H1 (cell line): ENCODE data around the gene CPA3. TPM values are rescaled to one million over a fixed set of nuclear protein-coding genes. Genes with fewer than 3 reads are reported as not detected.
A peak's percentile ranks its signal among the peaks of the same experiment; 100 is the strongest.

Source experiments
- CTCF ChIA-PET: fragments of 300-600 bp; sonication (Branson Sonifier 250); formaldehyde crosslinking; loops from one replicate; lab custom pipeline; 2021; ENCODE audit not compliant: partially characterized antibody; lab: Charles Lee
- POLR2A ChIA-PET: fragments of 300-600 bp; sonication (Branson Sonifier 250); formaldehyde crosslinking; loops from one replicate; lab custom pipeline; 2021; ENCODE audit warnings: inconsistent platforms; ENCODE audit not compliant: partially characterized antibody; lab: Charles Lee
- DNase-seq, 2 experiments: peaks; one replicate each; pipeline versions ENCODE4 v3.0.0 to v3.0.0-alpha.2; 2010 to 2022; ENCODE audit warnings: low spot score in 2 of 2, low read depth in 1 of 2, mixed read lengths in 1 of 2
- FAIRE-seq: peaks from 2 replicates; lab custom pipeline; 2011; peaks lifted over from hg19 to GRCh38; lab: Jason Lieb, UNC
- H2AFZ ChIP-seq: 2 replicates; pipeline ENCODE4 v1.8.1; 2012; ENCODE audit warnings: low read length, inconsistent platforms
- H2AK5ac ChIP-seq: 2 replicates; pipeline ENCODE4 v1.6.1; 2013; ENCODE audit warnings: low read depth, low read length
- H2BK120ac ChIP-seq: replicated peaks from 2 replicates; pipeline ENCODE3; 2013; ENCODE audit warnings: low read depth, low read length, inconsistent platforms
- H2BK12ac ChIP-seq: 2 replicates; pipeline ENCODE4 v1.6.1; 2013; ENCODE audit warnings: low read depth, low read length
- H2BK15ac ChIP-seq: 2 replicates; pipeline ENCODE4 v1.6.1; 2013; ENCODE audit warnings: low read length
- H2BK20ac ChIP-seq: 2 replicates; pipeline ENCODE4 v1.6.1; 2013; ENCODE audit warnings: low read length
- H2BK5ac ChIP-seq: 2 replicates; pipeline ENCODE4 v1.6.1; 2013; ENCODE audit warnings: low read depth, low read length
- H3K14ac ChIP-seq: 2 replicates; pipeline ENCODE4 v1.6.1; 2013; ENCODE audit warnings: inconsistent platforms; ENCODE audit not compliant: insufficient read length
- H3K18ac ChIP-seq: 2 replicates; pipeline ENCODE4 v1.6.1; 2013; ENCODE audit warnings: low read length; ENCODE audit errors: extremely low read depth
- H3K23ac ChIP-seq: 2 replicates; pipeline ENCODE4 v1.6.1; 2013; ENCODE audit warnings: inconsistent platforms; ENCODE audit not compliant: insufficient read length
- H3K23me2 ChIP-seq: 2 replicates; pipeline ENCODE4 v1.6.1; 2013; ENCODE audit warnings: low read depth, low read length
- H3K27ac ChIP-seq: 2 replicates; pipeline ENCODE4 v1.6.1; 2011; ENCODE audit warnings: low read depth, low read length, inconsistent platforms
- H3K27me3 ChIP-seq, 4 experiments: replicated peaks in 1 of 4; 1 replicate in 1 of 4; 2 replicates in 3 of 4; pipeline versions ENCODE4 v1.6.1 to v1.8.1; 2011 to 2013; ENCODE audit warnings: low read length in 3 of 4, mild to moderate bottlenecking in 3 of 4, inconsistent platforms in 2 of 4, mixed read lengths in 2 of 4, moderate library complexity in 1 of 4; ENCODE audit not compliant: control insufficient read depth in 3 of 4, insufficient read depth in 3 of 4; ENCODE audit errors: extremely low read depth in 1 of 4
- H3K36me3 ChIP-seq, 4 experiments: 2 replicates each; pipeline versions ENCODE4 v1.6.1 to v1.8.1; 2011 to 2013; ENCODE audit warnings: mild to moderate bottlenecking in 4 of 4, low read length in 3 of 4, moderate library complexity in 2 of 4, control low read depth in 1 of 4, inconsistent platforms in 1 of 4; ENCODE audit not compliant: insufficient read depth in 4 of 4, control insufficient read depth in 2 of 4
- H3K4ac ChIP-seq: replicated peaks from 2 replicates; pipeline ENCODE3; 2013; ENCODE audit warnings: low read length, low read depth, mixed read lengths, inconsistent platforms; ENCODE audit not compliant: insufficient read length
- H3K4me1 ChIP-seq, 4 experiments: replicated peaks in 1 of 4; 1 replicate in 1 of 4; 2 replicates in 3 of 4; pipeline versions ENCODE4 v1.6.1 to v1.8.1; 2011 to 2013; ENCODE audit warnings: low read length in 3 of 4, inconsistent platforms in 2 of 4, mixed read lengths in 1 of 4; ENCODE audit not compliant: insufficient read depth in 4 of 4, control insufficient read depth in 3 of 4
- H3K4me2 ChIP-seq, 2 experiments: 2 replicates each; pipeline versions ENCODE4 v1.6.1 to v1.8.1; 2011 to 2013; ENCODE audit warnings: low read depth in 2 of 2, low read length in 2 of 2, control low read depth in 1 of 2, inconsistent platforms in 1 of 2, mild to moderate bottlenecking in 1 of 2; ENCODE audit not compliant: insufficient read depth in 1 of 2
- H3K4me3 ChIP-seq, 4 experiments: fragments of 200-600, 300-600 bp in 1 of 4; sonication (generic), shearing (Covaris generic), sonication (Bioruptor Twin) in 1 of 4; 2 replicates each; pipeline versions ENCODE4 v1.5.1 to v1.8.1; 2011 to 2016; ENCODE audit warnings: low read length in 4 of 4, low read depth in 3 of 4, control low read depth in 2 of 4, inconsistent platforms in 2 of 4, mild to moderate bottlenecking in 2 of 4, mixed read lengths in 1 of 4, moderate library complexity in 1 of 4; ENCODE audit not compliant: insufficient read depth in 2 of 4; ENCODE audit errors: extremely low read depth in 1 of 4
- H3K56ac ChIP-seq: replicated peaks from 2 replicates; pipeline ENCODE3; 2013; ENCODE audit warnings: low read depth, mild to moderate bottlenecking, mixed read lengths, low read length, inconsistent platforms; ENCODE audit not compliant: insufficient read length
- H3K79me1 ChIP-seq: 2 replicates; pipeline ENCODE4 v1.6.1; 2013; ENCODE audit warnings: low read depth, low read length, control low read depth
- H3K79me2 ChIP-seq, 2 experiments: 2 replicates each; pipeline versions ENCODE4 v1.6.1 to v1.8.1; 2012 to 2013; ENCODE audit warnings: low read length in 2 of 2, mild to moderate bottlenecking in 2 of 2, inconsistent platforms in 1 of 2; ENCODE audit not compliant: insufficient read depth in 2 of 2, control insufficient read depth in 1 of 2
- H3K9ac ChIP-seq, 4 experiments: replicated peaks in 1 of 4; 1 replicate in 1 of 4; 2 replicates in 3 of 4; pipeline versions ENCODE4 v1.6.1 to v1.8.1; 2011 to 2013; ENCODE audit warnings: low read depth in 3 of 4, low read length in 3 of 4, control low read depth in 2 of 4, mild to moderate bottlenecking in 2 of 4, moderate library complexity in 2 of 4, inconsistent platforms in 1 of 4; ENCODE audit errors: extremely low read depth in 1 of 4
- H3K9me3 ChIP-seq, 2 experiments: 2 replicates each; pipeline versions ENCODE4 v1.6.1 to v1.8.1; 2012 to 2013; ENCODE audit warnings: mild to moderate bottlenecking in 2 of 2, moderate library complexity in 2 of 2, control low read depth in 1 of 2, inconsistent platforms in 1 of 2, low read depth in 1 of 2, low read length in 1 of 2, mixed read lengths in 1 of 2; ENCODE audit not compliant: insufficient read depth in 2 of 2
- H4K20me1 ChIP-seq, 2 experiments: replicated peaks in 1 of 2; 2 replicates each; pipeline versions ENCODE3 to v1.8.1; 2011 to 2013; ENCODE audit warnings: inconsistent platforms in 2 of 2, low read length in 2 of 2, mild to moderate bottlenecking in 1 of 2; ENCODE audit not compliant: insufficient read depth in 2 of 2, control insufficient read depth in 1 of 2
- H4K5ac ChIP-seq: 2 replicates; pipeline ENCODE4 v1.6.1; 2013; ENCODE audit warnings: low read length, low read depth, mixed read lengths, inconsistent platforms; ENCODE audit not compliant: insufficient read length
- H4K8ac ChIP-seq: 2 replicates; pipeline ENCODE4 v1.8.0; 2013; ENCODE audit warnings: mild to moderate bottlenecking, moderate library complexity, low read length, inconsistent platforms; ENCODE audit not compliant: insufficient read depth; ENCODE audit errors: extremely low read depth
- H4K91ac ChIP-seq: replicated peaks from 2 replicates; pipeline ENCODE3; 2013; ENCODE audit warnings: low read length, mixed read lengths, inconsistent platforms; ENCODE audit not compliant: insufficient read length
- BRCA1 ChIP-seq: IDR thresholded peaks from 2 replicates; pipeline ENCODE4 v1.6.1; 2012; ENCODE audit warnings: low read depth, low read length, improper control_type of control experiment
- CTBP2 ChIP-seq: IDR thresholded peaks from 2 replicates; pipeline ENCODE4 v1.7.0; 2011; ENCODE audit warnings: borderline replicate concordance, mild to moderate bottlenecking, moderate library complexity, mixed read lengths, low read length; ENCODE audit not compliant: insufficient read depth, insufficient read length
- EZH2 ChIP-seq: fragments of 200-600 bp; sonication (generic); IDR thresholded peaks from 2 replicates; pipeline ENCODE4 v1.7.1; 2012; ENCODE audit warnings: low read depth, mild to moderate bottlenecking, moderate library complexity, low read length, inconsistent platforms; ENCODE audit not compliant: severe bottlenecking
- HDAC6 ChIP-seq: IDR thresholded peaks from one replicate; pipeline ENCODE4 v1.7.1; 2012; ENCODE audit warnings: low read depth, mild to moderate bottlenecking, inconsistent platforms, low read length, moderate library complexity
- KDM4A ChIP-seq: IDR thresholded peaks from one replicate; pipeline ENCODE4 v1.7.1; 2012; ENCODE audit warnings: low read depth, mild to moderate bottlenecking, moderate library complexity, low read length, inconsistent platforms; ENCODE audit not compliant: severe bottlenecking
- POU5F1 ChIP-seq: IDR thresholded peaks from 2 replicates; pipeline ENCODE4 v1.6.1; 2011; ENCODE audit warnings: low read depth, mild to moderate bottlenecking, low read length, moderate library complexity
- RFX5 ChIP-seq: IDR thresholded peaks from 2 replicates; pipeline ENCODE4 v1.6.1; 2011; ENCODE audit warnings: low read depth, low read length, improper control_type of control experiment, borderline replicate concordance
- SAP30 ChIP-seq: fragments of 300-600 bp; sonication (generic); IDR thresholded peaks from 2 replicates; pipeline ENCODE4 v1.7.1; 2012; ENCODE audit warnings: low read length, moderate library complexity, mild to moderate bottlenecking, inconsistent platforms; ENCODE audit not compliant: insufficient read depth, insufficient replicate concordance
- SP1 ChIP-seq: IDR thresholded peaks from 2 replicates; pipeline ENCODE4 v1.6.1; 2011; ENCODE audit warnings: low read depth, low read length
- SRF ChIP-seq: IDR thresholded peaks from 2 replicates; pipeline ENCODE4 v1.6.1; 2011; ENCODE audit warnings: mild to moderate bottlenecking, low read depth, low read length, moderate library complexity
- TAF7 ChIP-seq: optimal IDR thresholded peaks from 2 replicates; pipeline ENCODE3; 2011; ENCODE audit warnings: low read depth, mild to moderate bottlenecking, inconsistent platforms, low read length, moderate library complexity, borderline replicate concordance
- YY1 ChIP-seq: IDR thresholded peaks from 2 replicates; pipeline ENCODE4 v1.6.1; 2011; ENCODE audit warnings: low read depth, mild to moderate bottlenecking, low read length
- WGBS, 2 experiments: shearing (Covaris generic) in 1 of 2; methylation state at CpG; one replicate each; pipeline versions ENCODE4 v1.1.6 to v1.1.7; 2013 to 2015; ENCODE audit warnings: low lambda C conversion rate in 2 of 2, mixed read lengths in 2 of 2, inconsistent platforms in 1 of 2, low coverage in 1 of 2, missing lambda C conversion rate in 1 of 2; ENCODE audit not compliant: insufficient replicate concordance in 2 of 2, insufficient coverage in 1 of 2, insufficient read length in 1 of 2; ENCODE audit errors: extremely low coverage in 1 of 2, missing lambda C conversion rate in 1 of 2; 5-methylcytosine and 5-hydroxymethylcytosine counted together
- polyA plus RNA-seq, 7 experiments: library from polyadenylated mRNA; depleted of rRNA in 3 of 7; stranded (reverse) in 5 of 7; unstranded in 2 of 7; fragments of >200 nt in 5 of 7; fragments of 200-250 nt in 2 of 7; gene quantifications; 1 replicate in 5 of 7; 2 replicates in 1 of 7; 4 replicates in 1 of 7; pipeline versions ENCODE4 v1.2.1 to v1.2.3, GENCODE V29; 2011 to 2013; ENCODE audit warnings: missing spikeins in 2 of 7, mixed read lengths in 2 of 7
- total RNA-seq: library from RNA; stranded (reverse); fragmentation: NEBNext Ultra II Directional; extraction: Animal tissue kit (Norgen Biotek cat#: 25700); gene quantifications from 2 replicates; pipeline ENCODE4 v1.2.1, GENCODE V29; 2021
- TF ChIP-seq, protein P1 (sequence below): IDR thresholded peaks from 2 replicates; pipeline ENCODE4 v1.6.1; 2012; ENCODE audit warnings: inconsistent platforms

CPA3 gene
- total and polyA plus RNA-seq, 2 of the 8 experiments (the other 6 are each of a cell fraction or from before 2014, with no cell fraction given), result not detected

DNA sequence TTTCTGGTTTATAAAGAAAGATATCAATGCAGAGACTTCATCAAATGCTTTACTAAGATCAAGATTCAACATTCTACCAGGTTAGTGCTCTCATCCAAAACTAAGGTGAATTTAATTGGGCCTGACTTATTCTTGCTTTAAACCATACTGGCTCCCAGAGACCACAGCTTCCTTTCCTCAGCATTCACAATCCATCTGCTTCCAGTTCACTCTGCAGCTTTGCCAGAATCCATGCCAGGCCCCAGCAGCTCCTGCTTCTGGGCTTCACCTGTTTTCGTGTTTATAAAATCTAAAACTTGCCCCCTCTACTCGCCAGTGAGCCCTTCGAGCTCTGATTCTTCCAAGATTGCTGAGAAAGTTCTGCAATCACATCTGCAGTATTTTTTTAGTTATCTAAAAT is 35.2 kb upstream of the CPA3 start:
- ChIA-PET POLR2A (no interaction called here), CTCF (interaction anchor here (1.2 kb wide), 1 partner anchor 114 kb away, joined by 4 read pairs; no protein-coding TSS in a partner anchor)
- Histone ChIP-seq H3K4me2 (no peak overlapping the region), H3K4ac (no peak overlapping the region), H3K79me1 (no peaks in the 10 kb centered on the region), H2AK5ac (no peak overlapping the region), H3K56ac (no peak overlapping the region), H4K8ac (no peak overlapping the region), H2BK5ac (no peak overlapping the region), H3K27me3 (no peaks in the 10 kb centered on the region), H3K9me3 (no peaks in the 10 kb centered on the region), H3K14ac (no peak overlapping the region), H2BK15ac (no peak overlapping the region), H3K36me3 (no peaks in the 10 kb centered on the region), H4K20me1 (no peaks in the 10 kb centered on the region), H4K5ac (no peak overlapping the region), H3K18ac (no peak overlapping the region), H2BK12ac (no peak overlapping the region), H2BK20ac (no peak overlapping the region), H2AFZ (0 out of 2 replicates have a peak overlapping the region, but pooled peaks have one; percentile 23), H3K27ac (no peak overlapping the region), H3K79me2 (no peaks in the 10 kb centered on the region), H2BK120ac (no peak overlapping the region), H3K9ac (no peak overlapping the region), H3K23me2 (no peaks in the 10 kb centered on the region), H4K91ac (no peak overlapping the region), H3K23ac (no peak overlapping the region), H3K4me1 (no peaks in the 10 kb centered on the region), H3K4me3 (no peak overlapping the region)
- FAIRE-seq, result no peak
- no peak for DNase-seq
- WGBS, 2 experiments, result 87% methylated on average over 3 of the region's 3 CpGs; no CpG with 5 or more reads in 1 of the 2 experiments
- TF ChIP-seq TAF7 (no peak), SRF (no peak), SAP30 (no peak), KDM4A (no peak), YY1 (no peak), POU5F1 (no peak), RFX5 (no peak), EZH2 (no peak), SP1 (no peak), CTBP2 (no peak), BRCA1 (no peak), HDAC6 (no peak)
- TF ChIP-seq, protein P1, sequence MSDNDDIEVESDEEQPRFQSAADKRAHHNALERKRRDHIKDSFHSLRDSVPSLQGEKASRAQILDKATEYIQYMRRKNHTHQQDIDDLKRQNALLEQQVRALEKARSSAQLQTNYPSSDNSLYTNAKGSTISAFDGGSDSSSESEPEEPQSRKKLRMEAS, result no peak
